HG03060 (cell line): ENCODE results near the gene MRGPRF.

Experiments used
- ATAC-seq: cut with Tn5 transposase; IDR thresholded peaks from one replicate; pipeline ENCODE4 v1.9.1; 2021; ENCODE audit warnings: low read depth, moderate number of reproducible peaks; ENCODE audit not compliant: unreplicated experiment

The MRGPRF gene

GRCh38 chr11:69013009-69013951 lies at the start of gene MRGPRF:
Gene MRGPRF, minus strand, starts transcription at chr11:69013246. Its CDS starts 3,345 bp downstream, at chr11:69009901.
- ATAC-seq = no peak

- ATAC-seq = no peak
Observed at GRCh38 chr11:69062169-69062855, 49.3 kb upstream of the MRGPRF start.

- ATAC-seq = no peak
Observed at GRCh38 chr11:69061713-69062053, 48.6 kb upstream of the MRGPRF start.

GRCh38 chr11:69060806-69061712 lies 48.0 kb upstream of the MRGPRF start:
- no peak for ATAC-seq

- no peak for ATAC-seq
Observed at GRCh38 chr11:69059985-69060384, 46.9 kb upstream of the MRGPRF start.

GRCh38 chr11:69059429-69059828 lies 46.4 kb upstream of the MRGPRF start:
- ATAC-seq = no peak

GRCh38 chr11:69058511-69059270 lies 45.6 kb upstream of the MRGPRF start:
- ATAC-seq = no peak

GRCh38 chr11:69057801-69058200 lies 44.8 kb upstream of the MRGPRF start:
- ATAC-seq = no peak

GRCh38 chr11:69057236-69057635 lies 44.2 kb upstream of the MRGPRF start:
- ATAC-seq = no peak

GRCh38 chr11:69055598-69056516 lies 42.8 kb upstream of the MRGPRF start:
- peak; percentile 81 for ATAC-seq

- no peak for ATAC-seq
Observed at GRCh38 chr11:69055212-69055586, 42.2 kb upstream of the MRGPRF start.

GRCh38 chr11:69054397-69055211 lies 41.6 kb upstream of the MRGPRF start:
- no peak for ATAC-seq

GRCh38 chr11:69053546-69054396 lies 40.7 kb upstream of the MRGPRF start:
- ATAC-seq = no peak

GRCh38 chr11:69053169-69053477 lies 40.1 kb upstream of the MRGPRF start:
- no peak for ATAC-seq

GRCh38 chr11:69052343-69053168 lies 39.5 kb upstream of the MRGPRF start:
- no peak for ATAC-seq
